Endothelial cell (in vitro differentiated cells): ENCODE measurements around the gene SYT17. TPM values are rescaled to one million over a fixed set of nuclear protein-coding genes. Genes with fewer than 3 reads are reported as not detected.

ENCODE experiments used
- DNase-seq: peaks from one replicate; pipeline ENCODE4 v3.0.0; 2021; ENCODE audit warnings: low spot score
- H3K27ac Mint-ChIP-seq: one replicate; pipeline ENCODE4 v1.8.0; 2021; ENCODE audit warnings: mixed read lengths, inconsistent platforms; ENCODE audit not compliant: unreplicated experiment
- H3K27me3 Mint-ChIP-seq: one replicate; pipeline ENCODE4 v1.8.0; 2021; ENCODE audit warnings: mild to moderate bottlenecking, moderate library complexity, mixed read lengths, inconsistent platforms; ENCODE audit not compliant: unreplicated experiment
- H3K36me3 Mint-ChIP-seq: one replicate; pipeline ENCODE4 v1.8.0; 2021; ENCODE audit warnings: mild to moderate bottlenecking, low read depth, mixed read lengths, inconsistent platforms; ENCODE audit not compliant: unreplicated experiment
- H3K4me1 Mint-ChIP-seq: one replicate; pipeline ENCODE4 v1.8.0; 2021; ENCODE audit warnings: mild to moderate bottlenecking, mixed read lengths, inconsistent platforms; ENCODE audit not compliant: unreplicated experiment
- H3K4me3 Mint-ChIP-seq: one replicate; pipeline ENCODE4 v1.8.0; 2021; ENCODE audit warnings: mild to moderate bottlenecking, mixed read lengths, inconsistent platforms; ENCODE audit not compliant: unreplicated experiment
- H3K9me3 Mint-ChIP-seq: one replicate; pipeline ENCODE4 v1.8.0; 2021; ENCODE audit warnings: mixed read lengths, inconsistent platforms; ENCODE audit not compliant: unreplicated experiment
- total RNA-seq: library from RNA; stranded (reverse); fragmentation: NEBNext Ultra II Directional; extraction: Animal tissue kit (Norgen Biotek cat#: 25700); gene quantifications from one replicate; pipeline ENCODE4 v1.2.1, GENCODE V29; 2021; ENCODE audit not compliant: unreplicated experiment
- TF ChIP-seq, protein P1 (sequence below): fragments of 200-600 bp; sonication (generic); IDR thresholded peaks from one replicate; pipeline ENCODE4 v1.5.0; 2021; ENCODE audit warnings: antibody characterized with exemption; ENCODE audit not compliant: unreplicated experiment

Gene SYT17
- total RNA-seq, 1 donor from 2014 or later = 16.4 TPM

DNA sequence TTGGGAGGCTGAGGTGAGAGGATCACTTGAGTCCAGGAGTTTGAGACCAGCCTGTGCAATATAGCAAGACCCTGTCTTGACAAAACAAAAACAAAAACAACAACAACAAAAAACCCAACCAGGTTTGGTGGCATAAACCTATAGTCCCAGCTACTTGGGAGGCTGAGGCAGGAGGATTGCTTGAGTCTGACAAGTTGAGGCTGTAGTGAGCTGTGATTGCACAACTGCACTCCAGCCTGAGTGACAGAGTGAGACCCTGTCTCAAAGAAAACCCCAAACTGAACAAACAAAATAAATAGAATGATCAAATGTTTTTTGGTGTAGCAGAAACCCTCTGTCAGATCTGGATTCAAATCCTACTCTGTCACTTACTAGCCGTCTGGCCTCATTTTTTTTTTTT lies 16.0 kb upstream of the SYT17 start:
- no peak for DNase-seq
- Mint-ChIP-seq H3K4me1 (peaks cover 6% of the 10 kb centered on the region), H3K36me3 (no peaks in the 10 kb centered on the region), H3K4me3 (no peak overlapping the region), H3K27me3 (peaks cover 4% of the 10 kb centered on the region), H3K9me3 (no peaks in the 10 kb centered on the region), H3K27ac (no peak overlapping the region)
- TF ChIP-seq, protein P1, sequence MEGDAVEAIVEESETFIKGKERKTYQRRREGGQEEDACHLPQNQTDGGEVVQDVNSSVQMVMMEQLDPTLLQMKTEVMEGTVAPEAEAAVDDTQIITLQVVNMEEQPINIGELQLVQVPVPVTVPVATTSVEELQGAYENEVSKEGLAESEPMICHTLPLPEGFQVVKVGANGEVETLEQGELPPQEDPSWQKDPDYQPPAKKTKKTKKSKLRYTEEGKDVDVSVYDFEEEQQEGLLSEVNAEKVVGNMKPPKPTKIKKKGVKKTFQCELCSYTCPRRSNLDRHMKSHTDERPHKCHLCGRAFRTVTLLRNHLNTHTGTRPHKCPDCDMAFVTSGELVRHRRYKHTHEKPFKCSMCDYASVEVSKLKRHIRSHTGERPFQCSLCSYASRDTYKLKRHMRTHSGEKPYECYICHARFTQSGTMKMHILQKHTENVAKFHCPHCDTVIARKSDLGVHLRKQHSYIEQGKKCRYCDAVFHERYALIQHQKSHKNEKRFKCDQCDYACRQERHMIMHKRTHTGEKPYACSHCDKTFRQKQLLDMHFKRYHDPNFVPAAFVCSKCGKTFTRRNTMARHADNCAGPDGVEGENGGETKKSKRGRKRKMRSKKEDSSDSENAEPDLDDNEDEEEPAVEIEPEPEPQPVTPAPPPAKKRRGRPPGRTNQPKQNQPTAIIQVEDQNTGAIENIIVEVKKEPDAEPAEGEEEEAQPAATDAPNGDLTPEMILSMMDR = no peak

DNA sequence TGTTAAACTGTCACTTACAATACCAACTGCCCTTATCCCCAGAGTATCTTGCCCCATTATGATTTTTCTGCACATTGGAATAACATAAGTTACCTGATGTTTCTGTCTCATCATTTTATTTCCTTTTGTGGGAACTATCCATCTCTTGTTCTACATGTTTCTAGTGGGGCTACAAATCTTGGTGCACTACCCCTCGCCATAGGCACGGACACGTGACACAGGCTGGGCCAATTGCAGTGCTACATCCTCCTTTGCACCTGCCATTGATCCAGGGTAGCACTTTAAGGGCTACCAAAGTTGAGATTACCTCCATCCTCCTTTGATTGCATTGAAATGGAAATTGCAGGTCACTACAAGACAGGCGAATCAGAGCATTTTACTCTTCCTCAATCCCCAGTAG lies 14.2 kb upstream of the SYT17 start:
- H3K9me3 Mint-ChIP-seq = no peaks in the 10 kb centered on the region

DNA sequence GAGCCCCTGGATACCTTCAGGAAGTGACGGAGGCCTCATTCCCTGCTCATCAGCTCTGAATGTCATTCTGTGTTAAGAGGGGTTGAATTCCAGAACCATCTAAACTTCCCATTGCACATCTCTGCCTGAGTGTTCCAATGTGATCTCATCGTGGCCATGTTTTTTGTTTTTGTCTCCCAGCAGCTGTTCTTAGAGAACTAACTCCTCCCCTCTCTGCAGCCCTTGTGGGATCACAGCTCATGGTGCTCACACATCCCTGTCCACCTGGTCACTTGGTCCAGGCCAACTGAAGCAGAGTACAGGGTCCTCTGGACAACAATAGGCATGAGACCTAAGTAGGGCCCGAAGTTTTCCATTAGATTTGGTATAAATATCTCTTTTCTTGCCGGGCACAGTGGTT lies 6.0 kb upstream of the SYT17 start:
- no peaks in the 10 kb centered on the region for H3K4me1 Mint-ChIP-seq
- no peaks in the 10 kb centered on the region for H3K36me3 Mint-ChIP-seq
- no peak for DNase-seq
- H3K9me3 Mint-ChIP-seq = no peaks in the 10 kb centered on the region
- H3K27ac Mint-ChIP-seq = no peak overlapping the region
- TF ChIP-seq, protein P1 = no peak
- H3K4me3 Mint-ChIP-seq = no peak overlapping the region
- H3K27me3 Mint-ChIP-seq = no peaks in the 10 kb centered on the region

More for the DNA sequence above, 14.2 kb upstream of the SYT17 start:
- no peaks in the 10 kb centered on the region for H3K36me3 Mint-ChIP-seq
- TF ChIP-seq, protein P1 = no peak
- H3K4me1 Mint-ChIP-seq = peaks cover 6% of the 10 kb centered on the region
- H3K27ac Mint-ChIP-seq = no peak overlapping the region
- peaks cover 3% of the 10 kb centered on the region for H3K27me3 Mint-ChIP-seq
- no peak overlapping the region for H3K4me3 Mint-ChIP-seq
- DNase-seq = no peak

DNA sequence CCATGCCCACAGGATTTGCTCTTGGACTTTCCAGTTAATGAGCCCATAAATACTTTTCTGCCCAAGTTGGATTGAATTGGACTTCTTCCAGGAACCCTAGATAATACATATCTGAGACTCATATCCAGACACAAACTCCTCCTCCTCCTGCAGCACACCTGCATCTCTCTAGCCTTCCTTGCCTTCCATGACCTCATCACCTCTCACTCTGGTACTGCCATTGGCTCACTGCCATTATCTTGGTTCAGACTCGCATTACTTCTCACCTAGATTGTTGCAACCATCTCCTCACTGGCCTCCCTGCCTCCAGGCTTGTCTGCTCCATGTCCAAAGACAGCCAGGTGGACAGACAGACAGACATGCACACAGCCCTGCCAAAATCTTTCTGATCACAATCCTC lies 4.8 kb upstream of the SYT17 start:
- Mint-ChIP-seq H3K36me3 (no peaks in the 10 kb centered on the region), H3K9me3 (no peaks in the 10 kb centered on the region), H3K4me1 (no peaks in the 10 kb centered on the region), H3K27me3 (no peaks in the 10 kb centered on the region), H3K4me3 (no peak overlapping the region), H3K27ac (no peak overlapping the region)
- TF ChIP-seq, protein P1 = no peak
- DNase-seq = no peak

DNA sequence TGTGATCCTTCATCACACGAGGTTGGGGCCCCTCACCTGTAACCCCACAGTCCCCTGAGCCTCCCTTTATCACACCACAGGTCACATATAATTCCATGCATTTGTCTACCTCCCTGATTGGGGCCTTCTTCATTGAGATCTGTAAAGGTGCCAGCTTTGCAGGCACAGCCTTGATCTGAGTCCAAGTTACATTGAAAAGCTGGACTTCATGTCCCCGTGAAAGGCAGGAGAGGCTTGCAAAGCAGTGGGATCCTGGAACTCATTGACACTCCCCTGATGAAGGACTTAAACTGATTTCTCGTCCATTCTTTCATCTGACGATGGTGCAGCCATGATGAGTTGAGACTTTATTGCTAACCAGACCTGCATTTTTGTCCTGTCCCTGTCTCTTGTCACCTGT lies 3.8 kb upstream of the SYT17 start:
- H3K36me3 Mint-ChIP-seq = no peaks in the 10 kb centered on the region
- H3K4me3 Mint-ChIP-seq = no peak overlapping the region
- DNase-seq = no peak
- peaks cover under 1% of the 10 kb centered on the region for H3K4me1 Mint-ChIP-seq
- no peak overlapping the region for H3K27ac Mint-ChIP-seq
- no peaks in the 10 kb centered on the region for H3K9me3 Mint-ChIP-seq
- TF ChIP-seq, protein P1 = no peak
- no peaks in the 10 kb centered on the region for H3K27me3 Mint-ChIP-seq
